Stimulated activated CD8-positive, alpha-beta memory T cell treated with anti-CD3 and anti-CD28 coated beads, Interleukin-7, amount 100 ng/mL, for 4 hours (primary cell): ENCODE results near the gene DCN.
"Not testable (repeated sequence)": the region's sequence is repeated elsewhere in the genome, so short reads cannot be mapped to it uniquely, and the experiment has no call there.

Experiments
- DNase-seq, 2 donors: peaks; one replicate each; pipeline ENCODE4 v3.0.0-alpha.2; 2020; ENCODE audit warnings: low read depth in 2 of 2

The DCN gene, protein sequence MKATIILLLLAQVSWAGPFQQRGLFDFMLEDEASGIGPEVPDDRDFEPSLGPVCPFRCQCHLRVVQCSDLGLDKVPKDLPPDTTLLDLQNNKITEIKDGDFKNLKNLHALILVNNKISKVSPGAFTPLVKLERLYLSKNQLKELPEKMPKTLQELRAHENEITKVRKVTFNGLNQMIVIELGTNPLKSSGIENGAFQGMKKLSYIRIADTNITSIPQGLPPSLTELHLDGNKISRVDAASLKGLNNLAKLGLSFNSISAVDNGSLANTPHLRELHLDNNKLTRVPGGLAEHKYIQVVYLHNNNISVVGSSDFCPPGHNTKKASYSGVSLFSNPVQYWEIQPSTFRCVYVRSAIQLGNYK

DNA sequence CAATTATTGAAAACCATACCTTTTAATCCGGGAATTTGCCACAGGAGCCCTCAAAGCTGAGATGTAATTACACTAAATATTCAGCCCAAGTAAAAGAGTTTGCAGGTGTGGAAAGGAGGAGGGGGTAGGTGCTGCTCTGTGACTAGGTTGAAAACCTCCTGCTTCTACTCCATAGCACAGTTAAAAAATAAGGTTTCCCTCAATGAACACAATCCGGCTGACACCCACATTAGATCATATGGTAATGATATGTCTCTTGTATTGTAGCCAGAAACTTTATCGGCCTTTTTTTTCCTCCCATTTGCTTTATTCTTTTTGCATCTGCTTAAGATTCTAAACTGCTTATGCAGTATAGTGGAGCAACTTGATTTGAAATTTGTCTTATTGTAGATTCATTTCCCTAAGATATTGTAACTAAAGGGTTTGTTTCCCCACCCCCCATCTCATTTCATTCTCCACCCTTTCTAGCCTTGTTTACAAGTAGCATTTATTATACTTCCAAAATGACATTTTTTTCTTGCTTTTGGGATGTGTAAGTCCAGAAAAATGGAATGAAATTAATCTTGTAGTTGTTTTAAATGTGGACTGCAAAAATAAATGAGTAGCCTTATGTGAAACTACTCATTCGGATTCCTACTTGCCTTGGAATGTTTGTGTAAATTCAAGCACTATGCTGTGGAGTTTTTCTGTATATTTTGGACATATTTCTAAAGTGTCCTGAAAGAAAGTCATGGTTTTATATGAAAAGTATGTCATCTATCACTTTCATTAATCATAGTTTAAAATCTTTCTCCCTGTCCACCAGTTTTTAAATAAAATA lies at the start of gene DCN:
DCN (minus strand) TSS at position 182 of the 820 bp plus-strand sequence. CDS start 4,265 bp downstream, outside the sequence.
- DNase-seq, result no peak

DNA sequence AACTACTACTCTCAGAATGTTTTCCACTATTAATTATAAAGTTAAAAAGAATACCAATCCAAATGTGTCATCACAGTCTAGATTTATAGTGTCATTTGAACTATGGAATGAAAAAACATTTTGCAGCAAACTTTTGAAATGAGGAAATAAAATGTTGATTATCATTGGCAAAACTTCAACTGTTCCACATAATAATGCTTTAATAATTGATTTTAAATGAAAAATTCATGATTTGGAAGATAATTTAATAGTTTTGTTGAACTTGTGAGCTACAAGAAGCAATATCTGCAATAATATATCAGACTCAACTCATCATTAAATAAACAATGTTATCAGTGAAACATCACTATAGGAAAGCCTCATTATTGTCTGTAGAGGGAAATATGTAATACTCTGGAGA lies 48.2 kb upstream of the DCN start:
- DNase-seq, result no peak

DNA sequence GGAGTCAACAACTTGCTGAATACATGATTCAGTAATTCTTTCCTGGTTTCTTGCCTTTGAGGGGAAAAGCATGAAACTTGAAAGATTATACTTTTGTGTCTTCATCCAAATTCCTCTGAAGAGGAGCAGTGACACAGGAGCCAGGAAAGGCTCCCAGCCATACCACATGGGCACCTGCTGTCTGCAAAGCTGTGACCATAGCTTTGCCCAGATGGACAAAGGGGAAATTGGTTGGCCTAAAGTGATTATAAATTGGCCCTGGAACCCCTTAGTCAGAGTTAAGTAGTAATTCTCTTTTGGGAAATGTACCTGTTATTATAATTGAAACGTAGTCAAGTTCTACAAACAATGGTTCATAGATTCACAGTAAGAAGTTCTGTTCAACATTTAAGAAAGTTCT lies 44.3 kb upstream of the DCN start:
- DNase-seq, result no peak

DNA sequence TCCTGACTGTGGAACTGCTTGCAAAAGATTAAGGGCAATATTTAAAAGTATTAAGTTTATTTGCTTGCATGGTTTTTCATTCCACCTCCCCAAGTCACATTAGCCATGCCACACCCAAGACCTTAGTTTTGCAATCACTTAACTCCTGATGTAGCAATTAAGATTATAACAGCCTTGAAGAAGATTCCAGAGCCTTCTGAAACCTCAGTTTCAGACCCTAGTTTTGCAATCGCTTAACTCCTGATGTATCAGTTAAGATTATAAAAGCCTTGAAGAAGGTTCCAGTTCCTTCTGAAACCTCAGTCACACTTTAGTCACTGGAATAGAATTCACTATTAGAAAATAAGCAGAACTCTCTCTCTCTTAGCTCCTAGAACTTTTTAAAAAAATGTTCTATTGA lies 42.7 kb upstream of the DCN start:
- no peak for DNase-seq

DNA sequence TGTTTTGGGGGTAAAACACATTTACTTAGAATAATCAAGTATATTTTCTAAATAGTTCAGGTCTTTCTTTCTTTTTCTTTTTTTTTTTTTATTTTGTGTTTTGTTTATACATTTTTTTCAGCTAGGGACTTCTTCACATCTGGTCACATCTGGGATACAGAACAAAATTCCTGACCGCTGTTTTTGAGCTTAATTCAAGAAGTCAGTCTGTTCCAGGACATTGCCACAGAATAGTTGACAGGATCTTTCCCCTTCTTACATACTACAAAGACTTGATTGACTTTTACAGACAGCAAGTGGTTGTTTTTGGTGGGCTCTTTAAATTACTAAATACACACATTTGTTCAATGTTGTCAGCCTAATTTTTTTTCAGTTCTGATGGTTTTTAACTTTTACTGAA lies 41.8 kb upstream of the DCN start:
- no peak for DNase-seq

DNA sequence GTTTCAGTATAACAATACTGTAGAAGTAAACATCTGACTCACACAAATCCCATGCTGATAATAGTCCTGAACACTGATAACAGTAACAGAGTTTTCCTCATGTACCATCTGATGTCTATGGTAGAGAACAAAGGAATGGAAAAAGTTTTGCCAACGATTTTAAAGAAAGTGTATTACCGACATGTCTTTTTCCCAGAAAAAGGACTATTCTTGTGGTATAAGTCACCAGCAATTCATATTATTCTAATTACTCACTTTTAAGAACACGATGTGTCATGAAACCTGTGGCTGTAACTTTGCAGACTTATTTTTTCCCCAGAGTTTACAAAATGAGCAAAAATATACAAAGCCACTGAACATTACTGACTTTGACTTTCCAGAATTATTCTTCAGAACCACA lies 40.1 kb upstream of the DCN start:
- DNase-seq, result no peak

DNA sequence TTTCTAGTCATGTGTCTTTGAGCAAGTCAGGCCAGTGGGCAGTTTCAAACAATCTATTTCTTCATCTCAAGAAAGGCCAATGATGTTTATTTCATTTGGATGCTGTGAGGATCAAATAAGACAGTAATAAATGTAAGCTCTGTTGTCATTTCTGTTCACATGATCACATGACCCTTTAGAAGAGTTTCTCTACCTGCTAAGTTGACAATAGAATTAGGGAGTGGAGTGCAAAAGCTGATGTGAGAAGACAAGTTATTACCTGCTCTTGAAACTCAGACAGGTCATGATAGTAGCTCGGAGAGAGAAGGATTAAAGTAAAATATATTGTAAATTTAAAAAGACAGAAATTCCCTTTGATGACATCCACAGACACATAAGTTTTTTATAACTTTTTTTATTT lies 37.3 kb upstream of the DCN start:
- no peak for DNase-seq

DNA sequence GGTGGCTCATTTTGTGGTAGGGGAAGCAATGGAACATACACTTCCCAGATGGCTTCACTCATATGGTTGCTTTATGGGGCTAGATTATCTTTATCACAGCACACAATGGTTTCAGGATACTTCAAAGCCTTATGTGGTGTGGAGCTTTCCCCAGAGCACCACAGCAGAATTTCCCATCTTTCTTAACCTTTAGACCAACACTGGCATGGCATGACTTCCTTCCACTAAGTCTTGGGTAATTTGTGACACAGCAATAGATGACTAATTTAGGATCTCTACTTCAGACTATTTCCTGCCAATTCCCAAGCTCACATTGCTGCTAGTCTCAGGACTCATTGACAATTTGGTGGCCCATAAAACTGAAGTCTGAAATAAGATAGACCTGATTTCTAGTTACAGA lies 36.9 kb upstream of the DCN start:
- no peak for DNase-seq

DNA sequence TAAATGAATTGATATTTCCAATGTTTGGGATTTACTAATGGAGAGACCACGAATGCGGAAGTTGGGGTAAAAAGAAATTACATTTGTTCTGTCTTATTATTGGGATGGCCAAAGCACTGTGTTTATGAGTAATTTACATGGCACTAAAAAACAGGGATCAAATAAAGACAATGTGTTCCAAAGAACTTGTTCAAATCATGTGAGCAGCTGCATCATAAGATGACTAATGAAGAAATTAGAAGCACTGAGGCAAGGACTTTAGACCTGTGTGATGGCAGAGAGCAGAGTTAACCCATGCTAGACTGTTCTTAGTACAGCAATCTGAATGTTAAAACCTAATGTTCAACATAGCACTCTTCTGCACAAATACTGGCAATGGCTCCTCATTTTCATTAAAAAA lies 34.3 kb upstream of the DCN start:
- no peak for DNase-seq

DNA sequence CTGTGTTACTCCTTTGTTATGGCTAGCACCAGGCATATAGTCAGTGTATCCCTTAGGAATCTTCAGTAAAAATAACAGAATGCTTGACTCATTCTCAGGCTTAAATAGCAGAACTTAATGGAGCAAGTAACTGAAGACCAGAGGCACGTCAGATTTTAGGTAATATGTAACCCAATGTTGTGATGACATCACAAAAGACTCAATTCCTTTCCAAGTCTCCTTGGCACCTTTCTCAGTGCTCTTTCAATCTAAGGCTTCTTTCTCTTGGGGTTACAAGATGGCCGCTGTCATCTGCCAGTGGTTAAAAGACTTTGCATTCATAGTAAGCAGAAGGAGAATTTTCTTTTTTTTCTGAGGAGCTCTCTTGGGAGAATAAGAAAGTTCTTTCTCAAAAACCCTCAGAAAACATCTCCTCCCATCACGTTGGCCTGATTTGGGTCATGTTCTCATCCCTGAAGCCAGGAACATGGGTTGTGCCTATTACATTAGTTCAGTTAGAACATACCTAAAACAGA lies 33.4 kb upstream of the DCN start:
- DNase-seq, result no peak

DNA sequence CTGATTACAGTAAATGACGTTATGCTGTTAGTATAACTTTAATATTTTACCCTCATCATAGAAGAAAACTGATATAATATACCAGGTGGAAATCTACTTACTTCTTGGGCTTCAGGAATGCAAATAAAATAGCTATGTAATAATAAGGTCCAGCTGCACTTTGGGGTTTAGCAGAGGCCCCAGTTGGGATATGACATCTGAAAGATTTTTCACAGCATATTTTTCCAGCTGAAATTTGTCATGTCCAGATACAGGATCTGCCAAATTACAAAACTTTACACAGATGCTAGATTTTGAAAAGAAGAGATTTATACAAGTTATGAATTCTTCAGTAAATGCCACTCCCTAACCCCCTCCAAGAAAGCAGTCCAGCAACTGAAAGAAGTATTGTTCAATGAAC lies 29.2 kb upstream of the DCN start:
- no peak for DNase-seq

DNA sequence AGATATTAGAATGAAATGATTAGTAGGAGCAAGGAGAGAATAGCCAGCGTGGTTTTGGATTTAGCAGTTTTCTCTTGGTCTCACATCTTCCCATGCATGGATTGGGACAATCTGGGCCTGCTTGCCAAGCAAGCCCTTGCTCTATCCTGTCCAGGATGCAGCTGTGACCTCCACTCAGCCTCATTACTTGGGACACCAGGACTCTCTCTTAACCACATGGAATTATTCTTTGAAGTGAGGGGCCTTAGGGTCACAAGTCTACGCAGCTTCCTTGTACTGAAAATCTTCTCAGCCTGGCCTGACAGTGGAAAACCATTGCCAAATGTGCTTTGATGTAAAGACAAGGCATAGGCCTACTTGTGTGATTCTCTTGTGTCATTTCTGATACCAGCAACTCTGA lies 28.0 kb upstream of the DCN start:
- no peak for DNase-seq

DNA sequence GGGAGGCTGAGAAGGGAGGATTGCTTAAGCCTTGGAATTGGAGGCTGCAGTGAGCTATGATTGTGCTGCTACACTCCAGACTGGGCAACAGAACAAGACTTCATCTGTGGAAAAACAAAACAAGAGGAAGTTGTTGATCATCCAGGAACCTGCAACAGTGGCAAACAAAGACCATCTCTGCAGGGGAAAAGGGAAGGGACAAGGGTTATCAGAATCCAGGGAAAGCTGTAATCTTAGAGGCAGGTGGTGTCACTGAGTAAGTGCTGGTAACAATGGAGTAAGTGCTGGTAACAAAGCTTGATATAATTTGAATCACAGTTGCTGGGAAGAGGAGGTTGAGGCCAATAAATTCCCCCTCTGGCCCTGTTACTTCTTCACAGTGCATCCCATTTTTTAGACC lies 27.5 kb upstream of the DCN start:
- DNase-seq, result no peak

DNA sequence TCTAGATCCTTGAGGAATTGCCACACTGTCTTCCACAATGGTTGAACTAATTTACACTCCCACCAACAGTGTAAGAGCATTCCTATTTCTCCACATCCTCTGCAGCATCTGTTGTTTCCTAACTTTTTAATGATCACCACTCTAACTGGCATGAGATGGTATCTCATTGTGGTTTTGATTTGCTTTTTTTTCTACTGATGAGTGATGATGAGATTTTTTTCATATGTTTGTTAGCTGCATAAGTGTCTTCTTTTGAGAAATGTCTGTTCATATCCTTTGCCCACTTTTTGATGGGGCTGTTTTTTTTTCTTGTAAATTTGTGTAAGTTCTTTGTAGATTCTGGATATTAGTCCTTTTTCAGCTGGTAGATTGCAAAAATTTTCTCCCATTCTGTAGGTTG lies 24.7 kb upstream of the DCN start:
- DNase-seq, result not testable (repeated sequence)

DNA sequence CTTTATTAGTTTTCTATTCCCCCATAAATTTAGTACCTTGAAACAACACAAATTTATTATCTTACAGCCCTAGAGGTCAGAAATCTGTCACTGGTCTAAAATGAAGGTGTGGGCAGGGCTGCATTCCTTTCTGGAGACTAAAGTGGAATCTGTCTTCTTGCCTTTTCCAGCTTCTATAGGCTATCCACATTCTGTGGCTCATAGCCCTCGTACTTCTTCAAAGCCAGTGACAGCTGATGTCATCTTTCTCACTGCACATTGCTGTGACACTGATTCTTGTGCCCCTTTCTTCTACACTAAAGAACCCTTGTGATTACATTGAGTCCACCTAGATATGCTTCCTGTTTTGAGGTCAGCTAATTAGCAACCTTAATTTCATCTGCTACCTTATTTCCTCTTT lies 23.2 kb upstream of the DCN start:
- DNase-seq, result no peak

DNA sequence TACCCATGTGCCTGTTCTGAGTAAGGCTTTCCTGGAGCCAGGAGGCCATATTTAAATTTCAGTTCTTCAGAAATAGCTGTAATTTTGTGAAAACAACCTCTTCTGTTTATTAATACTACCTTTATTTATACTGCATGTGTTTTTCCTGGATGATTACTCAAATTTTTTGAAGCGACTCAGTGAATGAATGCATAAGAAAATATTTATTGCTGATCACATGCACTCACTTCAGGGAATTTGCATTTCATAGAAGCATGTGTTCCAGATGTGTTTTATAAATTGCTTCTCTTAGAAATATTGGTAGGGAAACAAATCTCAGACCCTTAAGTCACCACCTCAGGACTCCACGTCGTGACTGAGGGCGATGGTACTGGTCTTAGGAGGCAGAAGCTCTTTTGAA lies 21.8 kb upstream of the DCN start:
- no peak for DNase-seq

DNA sequence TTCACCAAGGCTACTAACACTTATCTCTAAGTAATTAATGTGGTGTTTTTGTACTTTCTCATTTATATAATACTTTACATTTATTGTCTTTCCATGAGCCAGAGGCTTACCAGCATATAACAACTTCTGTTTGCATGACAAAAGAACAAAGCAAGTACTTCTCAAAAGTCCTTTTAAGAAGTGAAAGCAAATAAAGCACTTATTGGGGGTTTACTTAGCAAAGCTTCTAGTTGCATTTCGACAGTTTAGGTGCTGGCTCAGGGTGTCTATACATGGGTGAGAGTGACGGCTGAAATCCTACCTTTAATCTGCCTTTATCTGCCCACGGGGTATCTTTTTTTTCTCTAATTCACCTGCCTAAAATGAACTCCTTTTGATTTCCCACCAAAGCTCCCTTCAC lies 21.0 kb upstream of the DCN start:
- DNase-seq, result no peak

DNA sequence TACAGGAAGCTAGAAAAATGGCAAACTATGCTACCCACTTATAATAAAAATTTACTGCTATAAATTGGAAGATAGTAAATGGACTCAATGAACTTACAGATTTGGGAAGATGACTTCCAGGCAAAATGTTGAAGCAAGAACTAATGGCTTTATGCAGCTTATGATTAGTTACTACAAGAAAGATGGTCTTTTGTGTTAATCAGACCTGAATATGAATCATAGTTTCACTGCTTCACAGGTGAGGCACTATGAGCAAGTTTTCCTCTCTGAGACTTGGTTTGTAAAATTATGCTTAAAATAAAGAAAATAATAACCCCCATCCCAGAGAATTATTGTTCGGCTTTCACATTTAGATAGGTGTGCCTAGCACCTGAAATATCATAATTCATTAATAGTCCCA lies 19.8 kb upstream of the DCN start:
- no peak for DNase-seq

DNA sequence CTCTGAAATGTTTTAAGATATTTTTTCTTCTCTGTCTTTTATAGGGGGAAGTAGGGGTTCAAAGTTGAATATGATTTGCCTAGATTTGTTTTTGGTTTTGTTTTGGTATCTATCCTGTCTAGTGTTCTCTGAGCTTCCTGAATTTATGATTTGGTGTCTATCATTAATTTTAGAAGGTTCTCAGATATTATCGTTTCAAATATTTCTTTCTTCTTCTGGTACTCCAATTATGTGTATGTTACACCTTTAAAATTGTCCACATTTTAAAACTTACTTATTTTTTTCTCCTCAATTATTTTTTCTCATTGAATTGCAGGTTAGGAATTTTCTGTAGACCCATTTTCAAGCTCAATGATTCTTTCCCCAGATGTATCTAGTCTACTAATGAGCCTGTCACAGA lies 13.8 kb upstream of the DCN start:
- DNase-seq, result no peak

DNA sequence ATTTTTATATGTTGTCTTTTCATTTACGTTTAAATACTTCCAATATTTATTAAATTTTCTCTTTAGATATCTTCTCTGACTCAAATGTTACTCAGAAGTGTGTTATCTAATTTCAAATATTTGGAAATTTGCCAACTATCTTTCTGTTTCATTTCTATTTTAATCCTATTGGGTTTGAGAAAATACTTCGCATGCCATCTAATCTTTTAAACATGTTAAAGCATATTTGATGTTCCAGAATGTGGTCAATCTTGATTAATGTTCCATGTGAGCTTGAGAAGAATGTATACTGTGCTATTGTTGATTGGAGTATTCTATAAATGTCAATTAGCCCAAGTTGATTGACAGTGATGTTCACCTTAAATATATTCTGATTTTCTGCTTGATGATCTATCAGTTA lies 11.9 kb upstream of the DCN start:
- no peak for DNase-seq

DNA sequence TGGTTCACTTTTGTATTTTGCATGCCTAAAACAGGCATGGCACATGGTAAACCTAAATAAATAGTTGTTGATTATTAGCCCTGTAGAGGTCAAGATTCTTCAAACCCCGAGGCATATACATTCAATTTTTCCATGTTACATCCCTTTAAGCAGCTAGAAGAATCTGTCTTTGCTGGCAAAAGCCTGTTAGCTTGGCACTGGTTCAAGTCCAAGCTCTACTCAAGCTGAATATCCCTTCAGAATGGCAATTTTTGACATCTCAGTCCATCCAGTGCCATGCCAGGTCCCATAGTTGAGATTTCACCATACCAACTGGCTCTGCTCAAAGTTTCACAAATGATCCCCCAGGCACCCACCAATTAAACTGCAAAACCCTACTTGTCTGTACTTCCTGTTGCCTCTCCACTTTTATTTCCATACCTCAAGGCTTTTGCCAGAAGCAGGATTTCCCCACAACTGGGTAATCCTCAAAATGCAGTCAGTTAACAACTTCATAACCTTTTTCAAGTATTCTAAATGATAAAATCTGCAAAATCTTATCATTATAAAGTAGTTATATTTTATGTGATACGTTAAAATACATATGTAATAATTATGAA lies 9.0 kb upstream of the DCN start:
- no peak for DNase-seq

DNA sequence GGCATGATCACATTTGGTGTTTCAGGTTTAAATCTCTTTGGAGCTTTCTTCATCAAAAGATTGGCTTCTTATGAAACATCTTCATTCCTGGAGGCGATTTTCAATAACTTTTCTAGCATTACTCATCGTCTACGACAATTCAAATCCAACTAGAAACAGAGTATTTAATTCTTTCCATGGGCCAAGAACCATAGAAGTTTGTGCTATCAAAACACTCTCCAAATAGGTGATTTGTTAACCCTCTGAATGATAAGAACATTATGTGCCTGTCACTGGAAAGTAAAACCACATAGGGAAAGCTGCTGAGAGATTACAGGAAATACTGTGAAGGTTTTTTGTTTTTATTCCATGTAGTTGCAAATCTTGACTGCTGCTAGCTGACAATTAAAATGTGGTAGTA lies 6.9 kb upstream of the DCN start:
- DNase-seq, result no peak

DNA sequence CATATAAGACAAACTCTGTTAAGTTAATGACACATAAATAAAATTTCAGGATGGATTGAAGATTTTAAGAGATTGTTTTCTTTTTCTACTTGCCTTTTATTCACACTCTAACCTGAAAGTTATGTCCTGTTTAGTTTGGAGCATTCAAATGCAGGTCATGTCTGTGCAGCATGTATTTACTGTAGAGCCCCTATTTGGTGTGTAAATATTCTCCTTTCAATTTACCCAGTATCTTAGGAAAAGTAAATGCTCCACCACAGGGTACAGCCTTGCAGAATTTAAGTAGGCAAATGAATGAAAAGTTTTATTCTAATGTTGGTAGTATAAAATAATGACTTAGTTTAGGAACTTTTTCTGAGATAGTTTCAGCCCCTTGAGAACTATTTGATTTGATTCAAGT lies 6.2 kb upstream of the DCN start:
- DNase-seq, result no peak
